Nephron (organoid): Measurements from ENCODE around the gene CEP85L.

Experiments
- H3K27ac Mint-ChIP-seq, 3 experiments: 2 replicates each; pipeline ENCODE4 v1.8.0; 2020; ENCODE audit warnings: mixed read lengths in 3 of 3, mild to moderate bottlenecking in 2 of 3, moderate library complexity in 1 of 3
- H3K27me3 Mint-ChIP-seq: 2 replicates; pipeline ENCODE4 v1.8.0; 2021; ENCODE audit warnings: low read depth, mild to moderate bottlenecking, moderate library complexity, mixed read lengths
- H3K36me3 Mint-ChIP-seq: 2 replicates; pipeline ENCODE4 v1.8.0; 2020; ENCODE audit warnings: low read depth, mixed read lengths
- H3K4me1 Mint-ChIP-seq: 2 replicates; pipeline ENCODE4 v1.8.0; 2020; ENCODE audit warnings: mixed read lengths
- H3K4me3 Mint-ChIP-seq, 3 experiments: 2 replicates each; pipeline ENCODE4 v1.8.0; 2020; ENCODE audit warnings: mild to moderate bottlenecking in 3 of 3, mixed read lengths in 3 of 3, moderate library complexity in 2 of 3
- H3K9me3 Mint-ChIP-seq: 2 replicates; pipeline ENCODE4 v1.8.0; 2020; ENCODE audit warnings: mixed read lengths
- CTCF ChIP-seq, 3 experiments: fragments of 200-600 bp; sonication (generic); IDR thresholded peaks; one replicate each; pipeline ENCODE4 v1.5.0; 2021; ENCODE audit warnings: antibody characterized with exemption in 3 of 3; ENCODE audit not compliant: unreplicated experiment in 3 of 3

Gene CEP85L

DNA sequence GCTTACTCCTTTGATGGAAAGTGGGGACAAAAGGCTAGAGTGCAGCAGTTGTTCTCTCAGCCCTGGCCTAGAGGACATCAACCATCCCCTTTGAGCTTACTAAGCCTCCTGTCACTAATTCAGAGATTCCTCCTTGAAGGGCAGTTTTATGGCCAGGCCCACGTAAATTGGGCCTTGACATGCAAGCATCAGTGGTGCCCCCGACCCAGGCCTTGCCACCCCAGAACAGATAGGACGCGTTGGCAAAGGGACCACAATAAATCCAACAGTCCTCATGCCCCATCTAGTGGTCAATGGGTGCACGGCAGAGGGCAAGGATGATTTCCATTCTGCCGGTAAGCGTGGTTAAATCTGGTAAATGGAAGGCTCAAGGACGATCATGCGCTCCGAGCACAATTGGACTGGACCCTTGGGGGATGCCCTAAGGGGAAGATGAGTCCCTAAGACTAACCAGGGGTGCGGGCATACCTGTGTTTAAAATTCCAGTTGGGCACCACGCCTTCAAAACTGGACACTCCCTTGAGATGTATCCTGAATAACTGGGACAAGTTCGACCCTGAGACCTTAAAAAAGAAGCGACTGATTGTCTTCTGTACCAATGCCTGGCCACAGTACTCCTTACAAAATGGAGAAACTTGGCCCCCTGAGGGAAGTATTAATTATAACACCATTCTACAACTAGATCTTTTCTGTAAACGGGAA lies 32.6 kb downstream of the CEP85L start:
- H3K4me1 Mint-ChIP-seq, result peaks cover 13% of the 10 kb centered on the region
- peaks cover 23% of the 10 kb centered on the region for H3K9me3 Mint-ChIP-seq
- peaks cover 51% of the 10 kb centered on the region for H3K36me3 Mint-ChIP-seq
- no peak overlapping the region for H3K4me3 Mint-ChIP-seq
- no peaks in the 10 kb centered on the region for H3K27me3 Mint-ChIP-seq
- TF ChIP-seq CTCF (IDR thresholded peaks at IDR 0.05; ENCODE audit: unreplicated experiment in 3 of 3), result peak; percentile 54 to 66 (median 63)
- peak overlapping the region in 2 of 3 experiments; percentile 49 to 50 for H3K27ac Mint-ChIP-seq

DNA sequence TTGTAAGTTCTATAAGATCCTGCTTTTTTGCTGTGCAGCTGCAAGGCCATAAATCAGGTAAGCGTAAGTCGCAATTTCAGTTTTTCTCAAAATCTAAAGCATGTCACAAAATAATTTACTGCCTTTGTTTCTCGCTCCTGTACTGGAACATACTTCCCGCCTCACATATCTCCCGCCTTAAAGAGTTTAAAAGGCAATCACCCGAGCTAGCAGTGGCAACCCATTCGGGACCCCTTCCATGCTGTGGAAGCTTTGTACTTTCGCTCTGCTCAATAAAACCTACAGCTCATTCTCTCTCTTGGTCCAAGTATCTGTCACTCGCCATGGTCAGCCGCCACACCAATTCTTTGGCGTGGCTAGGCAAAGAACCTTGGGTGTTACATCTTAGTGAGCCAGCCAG lies 34.0 kb downstream of the CEP85L start:
- Mint-ChIP-seq H3K36me3 (peaks cover 49% of the 10 kb centered on the region), H3K4me3 (peak overlapping the region; percentile 19 to 52 (median 29)), H3K27ac (peak overlapping the region; percentile 68 to 75 (median 75)), H3K9me3 (peaks cover 25% of the 10 kb centered on the region), H3K27me3 (no peaks in the 10 kb centered on the region), H3K4me1 (peaks cover 13% of the 10 kb centered on the region)
- no peak for TF ChIP-seq CTCF (IDR thresholded peaks at IDR 0.05; ENCODE audit: unreplicated experiment in 3 of 3)

GRCh38 chr6:118611334-118611733 lies 40.1 kb downstream of the CEP85L start:
- peaks cover 31% of the 10 kb centered on the region for H3K9me3 Mint-ChIP-seq
- no peaks in the 10 kb centered on the region for H3K4me1 Mint-ChIP-seq
- H3K36me3 Mint-ChIP-seq, result peaks cover 49% of the 10 kb centered on the region
- no peak for TF ChIP-seq CTCF (IDR thresholded peaks at IDR 0.05; ENCODE audit: unreplicated experiment in 3 of 3)
- no peak overlapping the region for H3K4me3 Mint-ChIP-seq
- H3K27me3 Mint-ChIP-seq, result no peaks in the 10 kb centered on the region
- H3K27ac Mint-ChIP-seq, result no peak overlapping the region

GRCh38 chr6:118606858-118607257 lies 44.5 kb downstream of the CEP85L start:
- Mint-ChIP-seq H3K27me3 (no peaks in the 10 kb centered on the region), H3K36me3 (peaks cover 48% of the 10 kb centered on the region), H3K9me3 (peaks cover 33% of the 10 kb centered on the region), H3K4me3 (no peak overlapping the region), H3K27ac (no peak overlapping the region), H3K4me1 (no peaks in the 10 kb centered on the region)
- TF ChIP-seq CTCF (IDR thresholded peaks at IDR 0.05; ENCODE audit: unreplicated experiment in 3 of 3), result no peak

- TF ChIP-seq CTCF (IDR thresholded peaks at IDR 0.05; ENCODE audit: unreplicated experiment in 3 of 3), result no peak
- Mint-ChIP-seq H3K36me3 (peaks cover 43% of the 10 kb centered on the region), H3K4me1 (no peaks in the 10 kb centered on the region), H3K27me3 (no peaks in the 10 kb centered on the region), H3K27ac (no peak overlapping the region), H3K9me3 (peaks cover 27% of the 10 kb centered on the region), H3K4me3 (no peak overlapping the region)
Observed at GRCh38 chr6:118606268-118606667, 45.1 kb downstream of the CEP85L start.

GRCh38 chr6:118603372-118603771 lies 48.0 kb downstream of the CEP85L start:
- Mint-ChIP-seq H3K27me3 (no peaks in the 10 kb centered on the region), H3K4me3 (no peak overlapping the region), H3K4me1 (no peaks in the 10 kb centered on the region), H3K36me3 (peaks cover 25% of the 10 kb centered on the region), H3K27ac (no peak overlapping the region), H3K9me3 (peaks cover 13% of the 10 kb centered on the region)
- no peak for TF ChIP-seq CTCF (IDR thresholded peaks at IDR 0.05; ENCODE audit: unreplicated experiment in 3 of 3)
